BJ (cell line): ENCODE results near the gene MAP2K4. TPM values are rescaled to one million over a fixed set of nuclear protein-coding genes. Genes with fewer than 3 reads are reported as not detected.
A peak's percentile ranks its signal among the peaks of the same experiment; 100 is the strongest.

Experiments
- CTCF ChIA-PET: fragments of 350-600 bp; formaldehyde crosslinking; extraction: SDS; loops from one replicate; lab custom pipeline; 2021; ENCODE audit warnings: antibody characterized with exemption, inconsistent platforms; lab: Yijun Ruan, JAX
- POLR2A ChIA-PET: fragments of 300-600 bp; sonication (Branson Sonifier 250); formaldehyde crosslinking; extraction: SDS; loops from one replicate; lab custom pipeline; 2021; ENCODE audit warnings: antibody characterized with exemption; lab: Charles Lee
- DNase-seq: peaks from one replicate; pipeline ENCODE4 v3.0.0-alpha.2; 2011; ENCODE audit warnings: low read depth
- H3K27me3 ChIP-seq: 2 replicates; pipeline ENCODE4 v1.6.0; 2011; ENCODE audit warnings: low read length; ENCODE audit not compliant: control insufficient read depth, insufficient read depth
- H3K36me3 ChIP-seq: 2 replicates; pipeline ENCODE4 v1.5.1; 2011; ENCODE audit warnings: low read length; ENCODE audit not compliant: control insufficient read depth, insufficient read depth
- H3K4me3 ChIP-seq: 2 replicates; pipeline ENCODE4 v1.5.1; 2011; ENCODE audit warnings: low read depth, mild to moderate bottlenecking, control low read depth, low read length
- CTCF ChIP-seq: IDR thresholded peaks from 2 replicates; pipeline ENCODE4 v1.5.1; 2011; ENCODE audit warnings: low read depth, mild to moderate bottlenecking, control low read depth, inconsistent platforms, low read length, moderate library complexity; ENCODE audit not compliant: insufficient read depth
- polyA plus RNA-seq: library from polyadenylated mRNA; depleted of rRNA; stranded (reverse); fragments of >200 nt; gene quantifications from 2 replicates; pipeline ENCODE4 v1.2.3, GENCODE V29; 2011

The MAP2K4 gene
- polyA plus RNA-seq, 1 experiment = 12.8 TPM

GRCh38 chr17:11997147-11997971, 23.3 kb upstream of the MAP2K4 start, which contains the start of gene ZNF18:
ZNF18 (minus strand) TSS chr17:11997475; CDS start chr17:11992829, 4,646 bp downstream.
- no peak for TF ChIP-seq CTCF
- POLR2A ChIA-PET = interaction anchor here (0.6 to 1.2 kb wide), 4 partner anchors 8 to 799 kb away, joined by 3 to 13 read pairs (median 4); partner anchors contain the start of gene MAP2K4
- DNase-seq = peak; percentile 58
- CTCF ChIA-PET = interaction anchor here (0.7 to 2.3 kb wide), 8 partner anchors 9 to 21 kb away, joined by 3 to 9 read pairs (median 5); no protein-coding TSS in a partner anchor
- peaks cover 3% of the 10 kb centered on the region; the same call in 1 of the 2 replicates for H3K36me3 ChIP-seq
- peak within 1 kb of the TSS; percentile 95 for H3K4me3 ChIP-seq
- H3K27me3 ChIP-seq = no peaks in the 10 kb centered on the region

- CTCF ChIA-PET = interaction anchor here (0.7 to 2.0 kb wide), 3 partner anchors 9 to 21 kb away, joined by 3 to 9 read pairs (median 4); no protein-coding TSS in a partner anchor
- DNase-seq = no peak
- TF ChIP-seq CTCF = no peak
Observed at GRCh38 chr17:11997972-11998233, 22.8 kb upstream of the MAP2K4 start.

GRCh38 chr17:11999696-12000095, 21.0 kb upstream of the MAP2K4 start:
- no peak for DNase-seq
- POLR2A ChIA-PET = no interaction called here
- Histone ChIP-seq H3K36me3 (no peaks in the 10 kb centered on the region), H3K4me3 (no peak overlapping the region), H3K27me3 (no peaks in the 10 kb centered on the region)
- CTCF ChIA-PET = interaction anchor here (1.0 kb wide), 1 partner anchor 10 kb away, joined by 3 read pairs; no protein-coding TSS in a partner anchor
- TF ChIP-seq CTCF = no peak

More at GRCh38 chr17:11997972-11998233, 22.8 kb upstream of the MAP2K4 start:
- no peaks in the 10 kb centered on the region for H3K27me3 ChIP-seq
- POLR2A ChIA-PET = interaction anchor here (1.2 kb wide), 1 partner anchor 22 kb away, joined by 13 read pairs; the partner anchor contains the start of gene MAP2K4
- H3K36me3 ChIP-seq = no peaks in the 10 kb centered on the region
- peak overlapping the region; percentile 95 for H3K4me3 ChIP-seq

- Histone ChIP-seq H3K36me3 (no peaks in the 10 kb centered on the region), H3K4me3 (no peak overlapping the region), H3K27me3 (0 out of 2 replicates have a peak, but pooled peaks cover 1% of the 10 kb centered on the region)
- no peak for TF ChIP-seq CTCF
- DNase-seq = no peak
- ChIA-PET CTCF (interaction anchor here (1.1 to 1.4 kb wide), 2 partner anchors 10 to 12 kb away, joined by 3 to 9 read pairs; partner anchors contain the start of gene ZNF18), POLR2A (no interaction called here)
Observed at GRCh38 chr17:12007466-12007865, 13.2 kb upstream of the MAP2K4 start.

- H3K36me3 ChIP-seq = no peaks in the 10 kb centered on the region
- H3K27me3 ChIP-seq = no peaks in the 10 kb centered on the region; the same call in 1 of the 2 replicates
- no peak for TF ChIP-seq CTCF
- peak overlapping the region; percentile 74 for H3K4me3 ChIP-seq
- ChIA-PET POLR2A (interaction anchor here (0.5 kb wide), 1 partner anchor 23 kb away, joined by 3 read pairs; no protein-coding TSS in a partner anchor), CTCF (interaction anchor here (1.0 to 1.9 kb wide), 3 partner anchors 10 to 1003 kb away, joined by 3 to 6 read pairs (median 3); no protein-coding TSS in a partner anchor)
- DNase-seq = no peak
Observed at GRCh38 chr17:12021623-12022140, 1.0 kb downstream of the MAP2K4 start.
